Measurements from ENCODE around the gene SH2D4B. TPM values are rescaled to one million over a fixed set of nuclear protein-coding genes. Genes with fewer than 3 reads are reported as not detected.

Gene SH2D4B
- total RNA-seq, 1 donor from 2014 or later, result not detected

- TF ChIP-seq, protein P1, sequence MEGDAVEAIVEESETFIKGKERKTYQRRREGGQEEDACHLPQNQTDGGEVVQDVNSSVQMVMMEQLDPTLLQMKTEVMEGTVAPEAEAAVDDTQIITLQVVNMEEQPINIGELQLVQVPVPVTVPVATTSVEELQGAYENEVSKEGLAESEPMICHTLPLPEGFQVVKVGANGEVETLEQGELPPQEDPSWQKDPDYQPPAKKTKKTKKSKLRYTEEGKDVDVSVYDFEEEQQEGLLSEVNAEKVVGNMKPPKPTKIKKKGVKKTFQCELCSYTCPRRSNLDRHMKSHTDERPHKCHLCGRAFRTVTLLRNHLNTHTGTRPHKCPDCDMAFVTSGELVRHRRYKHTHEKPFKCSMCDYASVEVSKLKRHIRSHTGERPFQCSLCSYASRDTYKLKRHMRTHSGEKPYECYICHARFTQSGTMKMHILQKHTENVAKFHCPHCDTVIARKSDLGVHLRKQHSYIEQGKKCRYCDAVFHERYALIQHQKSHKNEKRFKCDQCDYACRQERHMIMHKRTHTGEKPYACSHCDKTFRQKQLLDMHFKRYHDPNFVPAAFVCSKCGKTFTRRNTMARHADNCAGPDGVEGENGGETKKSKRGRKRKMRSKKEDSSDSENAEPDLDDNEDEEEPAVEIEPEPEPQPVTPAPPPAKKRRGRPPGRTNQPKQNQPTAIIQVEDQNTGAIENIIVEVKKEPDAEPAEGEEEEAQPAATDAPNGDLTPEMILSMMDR (IDR thresholded peaks at IDR 0.05; ENCODE audit: borderline replicate concordance), result no peak
- DNase-seq, result no peak
- no peaks in the 10 kb centered on the region for H3K36me3 ChIP-seq
- H3K4me1 ChIP-seq, result no peaks in the 10 kb centered on the region
- peaks cover 4% of the 10 kb centered on the region for H3K27me3 ChIP-seq (ENCODE audit: low read depth)
- peaks cover 8% of the 10 kb centered on the region for H3K9me3 ChIP-seq (replicated peaks)
- intact Hi-C loops (cut with micrococcal nuclease), result no loop called here
- no peak overlapping the region for H3K4me3 ChIP-seq
- H3K27ac ChIP-seq (replicated peaks), result no peak overlapping the region
These were observed 43.8 kb downstream of the SH2D4B start for GRCh38 chr10:80581469-80581835.

GRCh38 chr10:80582286-80582960, 44.7 kb downstream of the SH2D4B start:
- DNase-seq, result no peak
- Histone ChIP-seq H3K4me1 (no peaks in the 10 kb centered on the region), H3K4me3 (no peak overlapping the region), H3K27me3 (ENCODE audit: low read depth) (peaks cover 4% of the 10 kb centered on the region), H3K9me3 (replicated peaks) (no peaks in the 10 kb centered on the region), H3K27ac (replicated peaks) (no peak overlapping the region), H3K36me3 (no peaks in the 10 kb centered on the region)
- TF ChIP-seq, protein P1 (IDR thresholded peaks at IDR 0.05; ENCODE audit: borderline replicate concordance), result no peak
- intact Hi-C loops (cut with micrococcal nuclease), result no loop called here

DNA sequence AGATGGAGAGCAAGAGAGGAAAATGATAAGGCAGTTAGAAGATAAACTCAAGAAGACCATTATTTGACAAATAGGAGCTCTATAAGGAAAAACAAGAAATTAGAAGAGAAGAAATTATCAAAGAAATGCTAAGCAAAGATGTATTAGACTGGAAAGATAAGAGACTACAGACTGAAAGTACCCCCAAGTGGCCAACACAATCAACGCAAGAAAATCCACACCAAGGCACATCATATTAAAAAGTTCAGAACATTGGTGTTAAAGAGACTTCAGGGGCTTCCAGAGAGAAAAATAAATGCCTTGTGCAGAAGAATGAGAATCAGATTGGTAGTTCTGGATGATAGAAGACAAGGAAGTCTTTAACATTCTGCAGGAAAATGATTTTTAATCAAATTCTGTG, 46.0 kb downstream of the SH2D4B start:
- Histone ChIP-seq H3K9me3 (replicated peaks) (no peaks in the 10 kb centered on the region), H3K4me3 (no peak overlapping the region), H3K4me1 (no peaks in the 10 kb centered on the region), H3K36me3 (no peaks in the 10 kb centered on the region), H3K27ac (replicated peaks) (no peak overlapping the region), H3K27me3 (ENCODE audit: low read depth) (peaks cover 4% of the 10 kb centered on the region)
- no peak for DNase-seq
- intact Hi-C loops (cut with micrococcal nuclease), result no loop called here
- TF ChIP-seq, protein P1 (IDR thresholded peaks at IDR 0.05; ENCODE audit: borderline replicate concordance), result peak; percentile 45

DNA sequence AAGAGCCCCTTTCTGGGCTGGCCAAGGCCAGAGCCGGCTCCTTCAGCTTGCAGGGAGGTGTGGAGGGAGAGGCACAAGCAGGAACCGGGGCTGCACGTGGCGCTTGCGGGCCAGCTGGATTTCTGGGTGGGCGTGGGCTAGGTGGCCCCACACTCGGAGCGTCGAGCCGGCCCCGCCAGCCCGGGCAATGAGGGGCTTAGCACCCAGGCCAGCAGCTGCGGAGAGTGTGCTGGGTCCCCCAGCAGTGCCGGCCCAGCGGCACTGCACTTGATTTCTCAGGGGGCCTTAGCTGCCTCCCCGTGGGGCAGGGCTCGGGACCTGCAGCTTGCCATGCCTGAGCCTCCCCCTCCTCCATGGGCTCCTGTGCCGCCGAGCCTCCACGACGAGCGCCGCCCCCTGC, 48.1 kb downstream of the SH2D4B start:
- DNase-seq, result no peak
- Histone ChIP-seq H3K4me3 (no peak overlapping the region), H3K4me1 (no peaks in the 10 kb centered on the region), H3K27ac (replicated peaks) (no peak overlapping the region), H3K9me3 (replicated peaks) (no peaks in the 10 kb centered on the region), H3K27me3 (ENCODE audit: low read depth) (no peaks in the 10 kb centered on the region), H3K36me3 (no peaks in the 10 kb centered on the region)
- TF ChIP-seq, protein P1 (IDR thresholded peaks at IDR 0.05; ENCODE audit: borderline replicate concordance), result no peak
- intact Hi-C loops (cut with micrococcal nuclease), result no loop called here

- Histone ChIP-seq H3K4me3 (no peak overlapping the region), H3K36me3 (no peaks in the 10 kb centered on the region), H3K9me3 (replicated peaks) (no peaks in the 10 kb centered on the region), H3K27me3 (ENCODE audit: low read depth) (no peaks in the 10 kb centered on the region), H3K4me1 (no peaks in the 10 kb centered on the region), H3K27ac (replicated peaks) (no peak overlapping the region)
- DNase-seq, result no peak
- intact Hi-C loops (cut with micrococcal nuclease), result no loop called here
- TF ChIP-seq, protein P1 (IDR thresholded peaks at IDR 0.05; ENCODE audit: borderline replicate concordance), result no peak
These were observed 50.8 kb downstream of the SH2D4B start for GRCh38 chr10:80588546-80588945.
